GM23248 (cell line): ENCODE results near the gene RHOT2. TPM values are rescaled to one million over a fixed set of nuclear protein-coding genes. Genes with fewer than 3 reads are reported as not detected.
A peak's percentile ranks its signal among the peaks of the same experiment; 100 is the strongest.

Experiments used
- DNase-seq: peaks from one replicate; pipeline ENCODE4 v3.0.0-alpha.2; 2015
- H2AFZ ChIP-seq: fragments of 200-600 bp; sonication (generic); 2 replicates; pipeline ENCODE4 v1.6.1; 2016; ENCODE audit warnings: antibody characterized with exemption
- H3F3A ChIP-seq: fragments of 200-600 bp; sonication (generic); 2 replicates; pipeline ENCODE4 v1.6.1; 2016; ENCODE audit warnings: mild to moderate bottlenecking, antibody characterized with exemption, mixed run types; ENCODE audit not compliant: insufficient read depth
- H3K27ac ChIP-seq: fragments of 200-600 bp; sonication (generic); 2 replicates; pipeline ENCODE4 v1.5.1; 2016; ENCODE audit warnings: mild to moderate bottlenecking
- H3K27me3 ChIP-seq: fragments of 200-600 bp; sonication (generic); replicated peaks from 2 replicates; pipeline ENCODE4 v1.6.1; 2016; ENCODE audit warnings: mild to moderate bottlenecking; ENCODE audit not compliant: insufficient read depth
- H3K36me3 ChIP-seq: fragments of 200-600 bp; sonication (generic); 2 replicates; pipeline ENCODE4 v1.6.1; 2016; ENCODE audit warnings: low read depth, mild to moderate bottlenecking
- H3K4me1 ChIP-seq: fragments of 200-600 bp; sonication (generic); 2 replicates; pipeline ENCODE4 v1.6.1; 2016; ENCODE audit warnings: mild to moderate bottlenecking; ENCODE audit not compliant: insufficient read depth
- H3K4me2 ChIP-seq: fragments of 200-600 bp; sonication (generic); one replicate; pipeline ENCODE4 v1.6.1; 2016; ENCODE audit warnings: mild to moderate bottlenecking; ENCODE audit not compliant: unreplicated experiment
- H3K4me3 ChIP-seq: fragments of 200-600 bp; sonication (generic); 2 replicates; pipeline ENCODE4 v1.5.1; 2016; ENCODE audit warnings: mild to moderate bottlenecking
- H3K79me2 ChIP-seq: fragments of 200-600 bp; sonication (generic); 2 replicates; pipeline ENCODE4 v1.6.1; 2016; ENCODE audit warnings: mild to moderate bottlenecking; ENCODE audit not compliant: insufficient read depth
- H3K9ac ChIP-seq: fragments of 200-600 bp; sonication (generic); 2 replicates; pipeline ENCODE4 v1.6.1; 2016; ENCODE audit warnings: mild to moderate bottlenecking
- H3K9me2 ChIP-seq: fragments of 200-600 bp; sonication (generic); 2 replicates; pipeline ENCODE4 v1.6.1; 2016; ENCODE audit warnings: mixed run types, mild to moderate bottlenecking, moderate library complexity; ENCODE audit not compliant: insufficient read depth
- H3K9me3 ChIP-seq: fragments of 200-600 bp; sonication (generic); one replicate; pipeline ENCODE4 v1.6.1; 2017; ENCODE audit warnings: low read depth
- H4K20me1 ChIP-seq: fragments of 200-600 bp; sonication (generic); 2 replicates; pipeline ENCODE4 v1.6.0; 2016; ENCODE audit not compliant: insufficient read depth
- EZH2 ChIP-seq: fragments of 200-600 bp; sonication (generic); IDR thresholded peaks from 2 replicates; pipeline ENCODE4 v1.6.1; 2018; ENCODE audit warnings: antibody characterized with exemption, mild to moderate bottlenecking; ENCODE audit not compliant: insufficient read depth, poor library complexity, severe bottlenecking
- EZH2phosphoT487 ChIP-seq: fragments of 200-600 bp; sonication (generic); IDR thresholded peaks from 2 replicates; pipeline ENCODE4 v1.6.1; 2018; ENCODE audit warnings: antibody characterized with exemption, moderate library complexity, mild to moderate bottlenecking, low read depth; ENCODE audit not compliant: insufficient read depth
- WGBS, 2 experiments: methylation state at CpG; one replicate each; pipeline ENCODE4 v1.1.6; 2015 to 2017; ENCODE audit warnings: low lambda C conversion rate in 2 of 2, low coverage in 1 of 2; ENCODE audit errors: missing lambda C conversion rate in 2 of 2; 5-methylcytosine and 5-hydroxymethylcytosine counted together
- in situ Hi-C: fragments of 300-500 bp; cut with MboI; formaldehyde crosslinking; loops from 2 replicates; pipeline ENCODE4 v1.15.0; 2020
- polyA plus RNA-seq: library from polyadenylated mRNA; unstranded; fragments of >200 nt; fragmentation: Nextera tagmentation; extraction: Ambion mirVana; gene quantifications from 2 replicates; pipeline ENCODE4 v1.2.1, GENCODE V29; 2016
- total RNA-seq: library from RNA; depleted of rRNA; stranded (reverse); fragments of >200 nt; shearing (Covaris generic); gene quantifications from 2 replicates; pipeline ENCODE4 v1.2.3, GENCODE V29; 2014; rRNA removed

The RHOT2 gene
- total RNA-seq (44.9 and 65.9 TPM in 2 replicates), polyA plus RNA-seq (65.1 and 70.0 TPM in 2 replicates)

DNA sequence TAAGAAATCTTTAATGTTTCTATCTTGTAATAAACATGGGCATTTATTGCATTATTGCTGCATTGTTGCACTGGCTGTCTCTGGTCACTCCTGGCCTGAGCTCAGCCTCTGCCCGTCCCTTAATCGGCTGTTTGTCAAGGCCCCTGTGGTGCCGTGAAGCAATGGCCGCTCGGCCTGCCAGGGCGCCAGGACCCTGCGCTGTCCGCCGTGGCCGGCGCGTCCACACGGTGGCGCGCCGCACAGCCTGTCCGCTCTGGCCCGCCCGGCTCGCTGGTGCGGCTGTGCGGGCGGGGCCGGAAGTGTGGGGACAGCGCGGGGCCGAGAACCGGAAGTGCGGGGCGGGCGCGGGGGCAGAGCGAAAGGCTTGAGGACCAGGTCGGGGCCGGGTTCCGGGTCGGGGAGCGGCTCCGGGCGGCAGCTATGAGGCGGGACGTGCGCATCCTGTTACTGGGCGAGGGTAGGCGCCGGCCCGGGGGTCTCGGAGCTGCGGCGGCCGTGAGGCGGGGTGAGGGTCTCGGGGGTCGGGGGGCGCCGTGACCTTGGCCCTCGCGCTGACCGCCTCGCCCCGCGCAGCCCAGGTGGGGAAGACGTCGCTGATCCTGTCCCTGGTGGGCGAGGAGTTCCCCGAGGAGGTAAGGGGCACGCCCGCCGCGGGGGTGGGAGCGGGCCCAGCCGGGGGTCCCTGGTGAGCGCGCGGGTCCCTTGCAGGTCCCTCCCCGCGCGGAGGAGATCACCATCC is at the start of gene RHOT2:
Gene RHOT2, plus strand, starts transcription at position 353 of the 739 bp plus-strand sequence. Its CDS starts 68 bp downstream, at position 421.
- Histone ChIP-seq H4K20me1 (no peaks in the 10 kb centered on the region), H3K9me3 (no peaks in the 10 kb centered on the region), H3K36me3 (no peaks in the 10 kb centered on the region), H3K79me2 (peaks cover 24% of the 10 kb centered on the region), H3K27ac (peak within 1 kb of the TSS; percentile 49), H3K9ac (peak within 1 kb of the TSS; percentile 97), H3F3A (no peaks in the 10 kb centered on the region), H3K9me2 (no peaks in the 10 kb centered on the region), H3K4me2 (peak within 1 kb of the TSS; percentile 89), H2AFZ (peak within 1 kb of the TSS; percentile 84), H3K4me1 (no peaks in the 10 kb centered on the region; the same call in 1 of the 2 replicates), H3K4me3 (peak within 1 kb of the TSS; percentile 95), H3K27me3 (no peaks in the 10 kb centered on the region)
- peak; percentile 98 for DNase-seq
- in situ Hi-C loops: no loop called here
- WGBS, 2 experiments: 1 to 2% methylated on average over 21 to 36 of the region's 78 CpGs
- TF ChIP-seq EZH2phosphoT487 (no peak), EZH2 (no peak)

DNA sequence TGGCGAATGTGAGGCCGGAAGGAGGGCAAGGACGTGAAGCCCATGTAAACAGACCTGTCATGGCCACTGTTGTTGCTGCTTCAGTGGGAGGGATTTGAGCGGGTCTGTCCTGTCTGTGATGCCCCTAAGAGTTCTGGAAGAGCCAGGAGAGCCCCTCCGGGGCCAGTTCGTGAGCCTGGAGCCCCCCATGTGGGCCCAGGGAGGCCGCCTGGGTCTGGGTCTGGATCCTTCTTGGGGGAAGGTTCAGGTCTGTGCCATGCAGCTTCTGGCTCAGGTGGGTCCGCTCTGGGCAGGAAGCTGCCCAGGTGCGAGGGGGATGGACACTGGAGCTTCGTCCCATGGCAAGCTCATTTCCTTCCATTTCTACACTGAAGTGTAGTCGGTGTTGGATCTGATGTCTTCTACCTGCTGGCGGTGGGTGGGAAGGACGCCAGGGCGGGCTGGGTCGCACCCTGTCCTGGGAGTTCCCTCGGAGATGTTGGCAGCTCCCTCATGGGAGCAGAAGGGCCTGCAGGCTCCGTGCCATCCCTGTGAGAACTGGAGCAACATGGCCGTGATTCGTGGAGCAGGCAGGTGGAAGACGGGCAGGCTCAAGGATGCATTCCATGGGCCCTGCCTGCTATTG is 48.3 kb upstream of the RHOT2 start:
- DNase-seq: no peak
- Histone ChIP-seq H3K36me3 (no peaks in the 10 kb centered on the region), H3F3A (no peaks in the 10 kb centered on the region), H3K27me3 (no peaks in the 10 kb centered on the region), H3K4me2 (no peak overlapping the region), H3K4me3 (no peak overlapping the region), H3K9me3 (no peaks in the 10 kb centered on the region), H4K20me1 (no peaks in the 10 kb centered on the region), H3K9ac (no peak overlapping the region), H2AFZ (no peak overlapping the region), H3K79me2 (peaks cover 14% of the 10 kb centered on the region; the same call in 1 of the 2 replicates), H3K4me1 (no peaks in the 10 kb centered on the region), H3K9me2 (no peaks in the 10 kb centered on the region), H3K27ac (no peak overlapping the region)
- TF ChIP-seq EZH2: no peak
- no peak for TF ChIP-seq EZH2phosphoT487
- in situ Hi-C loops: no loop called here
- WGBS, 2 experiments: 90 to 93% methylated on average over 19 to 20 of the region's 20 CpGs

DNA sequence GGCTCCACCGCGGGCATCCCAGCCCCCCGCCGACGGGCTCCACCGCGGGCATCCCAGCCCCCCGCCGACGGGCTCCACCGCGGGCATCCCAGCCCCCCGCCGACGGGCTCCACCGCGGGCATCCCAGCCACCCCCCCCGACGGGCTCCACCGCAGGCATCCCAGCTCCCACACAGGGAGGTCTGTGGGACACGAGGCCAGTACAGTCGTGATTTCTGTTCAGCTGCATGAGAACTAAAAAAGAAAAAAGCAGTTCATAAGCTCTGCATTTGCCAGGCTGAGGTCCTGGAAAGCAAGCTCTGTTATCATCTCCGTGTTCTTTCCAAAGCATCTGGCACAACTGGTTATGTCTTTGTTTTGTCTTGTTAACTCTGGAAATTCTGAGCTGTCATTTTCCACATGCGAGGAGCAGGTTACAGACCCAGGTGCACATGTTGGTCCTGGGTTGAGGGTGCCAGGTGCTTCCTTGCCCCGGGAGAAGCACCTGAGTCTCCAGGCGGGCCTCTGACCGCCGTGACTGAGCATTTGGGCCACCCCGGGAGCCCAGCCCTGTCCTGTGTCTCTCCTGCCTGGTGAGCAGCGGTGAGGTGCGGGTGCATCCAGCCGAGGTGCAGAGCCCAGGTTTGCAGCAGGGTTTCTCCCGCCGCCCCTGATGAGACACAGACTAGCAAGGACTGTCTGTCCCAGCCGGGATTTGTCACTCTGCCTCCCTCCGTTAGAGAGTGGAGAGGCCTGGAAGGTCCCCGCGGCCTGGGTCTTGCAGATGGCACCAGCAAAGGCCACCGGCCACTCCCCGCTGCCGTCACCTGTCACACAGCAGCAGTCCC is 47.0 kb upstream of the RHOT2 start:
- Histone ChIP-seq H4K20me1 (no peaks in the 10 kb centered on the region), H3K36me3 (no peaks in the 10 kb centered on the region), H3K9ac (no peak overlapping the region), H3K4me3 (no peak overlapping the region), H3K79me2 (peaks cover 5% of the 10 kb centered on the region; the same call in 1 of the 2 replicates), H3K4me2 (no peak overlapping the region), H3F3A (no peaks in the 10 kb centered on the region), H3K4me1 (no peaks in the 10 kb centered on the region), H3K9me2 (no peaks in the 10 kb centered on the region), H3K9me3 (no peaks in the 10 kb centered on the region), H3K27me3 (no peaks in the 10 kb centered on the region), H2AFZ (no peak overlapping the region), H3K27ac (no peak overlapping the region)
- WGBS, 2 experiments: 86 to 89% methylated on average over 22 to 41 of the region's 41 CpGs
- TF ChIP-seq EZH2phosphoT487 (no peak), EZH2 (no peak)
- in situ Hi-C loops: no loop called here
- no peak for DNase-seq

DNA sequence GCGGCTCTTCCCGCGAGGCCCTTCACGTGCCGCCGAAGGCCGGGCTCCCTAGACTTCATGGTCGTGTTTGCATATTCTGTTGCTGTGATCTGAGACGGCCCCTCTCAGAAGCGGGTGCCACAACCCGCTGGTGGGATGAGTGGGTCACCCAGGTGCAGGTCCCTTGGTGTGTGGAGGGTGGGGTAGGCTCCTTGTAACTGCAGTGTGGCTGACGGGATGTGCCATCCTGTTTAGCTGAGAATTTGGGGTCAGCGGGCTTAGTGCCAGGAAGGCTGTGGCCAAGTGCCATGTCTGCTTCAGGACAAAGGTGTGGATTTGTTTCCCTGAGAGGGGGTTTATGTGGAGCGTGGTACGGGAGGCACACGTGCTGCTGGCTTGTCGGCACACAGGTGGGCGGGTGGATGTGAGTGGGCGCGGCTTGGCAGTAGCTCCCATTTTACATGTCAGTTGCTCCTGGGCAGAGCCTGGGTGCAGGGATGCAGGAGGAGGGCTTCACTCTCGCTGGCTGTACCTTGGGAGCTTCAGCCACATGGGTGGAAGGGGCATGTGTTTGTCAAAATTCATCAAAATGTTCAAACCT is 46.3 kb upstream of the RHOT2 start:
- H3K9me3 ChIP-seq: no peaks in the 10 kb centered on the region
- H3K36me3 ChIP-seq: no peaks in the 10 kb centered on the region
- H3K4me1 ChIP-seq: peaks cover 5% of the 10 kb centered on the region; the same call in 1 of the 2 replicates
- no peaks in the 10 kb centered on the region for H3K27me3 ChIP-seq
- no peaks in the 10 kb centered on the region for H4K20me1 ChIP-seq
- H3K79me2 ChIP-seq: peaks cover 5% of the 10 kb centered on the region; the same call in 1 of the 2 replicates
- no peaks in the 10 kb centered on the region for H3K9me2 ChIP-seq
- TF ChIP-seq EZH2phosphoT487 (no peak), EZH2 (no peak)
- H3K9ac ChIP-seq: no peak overlapping the region
- H3K4me2 ChIP-seq: no peak overlapping the region
- H3F3A ChIP-seq: 0 out of 2 replicates have a peak, but pooled peaks cover 4% of the 10 kb centered on the region
- in situ Hi-C loops: no loop called here
- no peak overlapping the region for H3K27ac ChIP-seq
- H2AFZ ChIP-seq: no peak overlapping the region
- DNase-seq: no peak
- WGBS, 2 experiments: 96 to 97% methylated on average over 21 of the region's 21 CpGs
- H3K4me3 ChIP-seq: no peak overlapping the region
